Neutrophil (primary cell): ENCODE data around the gene PADI6.

Experiments used
- H3K27ac ChIP-seq: fragments of 200-600 bp; sonication (generic); 2 replicates; pipeline ENCODE4 v1.5.1; 2016; ENCODE audit warnings: mild to moderate bottlenecking, moderate library complexity
- H3K27me3 ChIP-seq: fragments of 200-600 bp; sonication (generic); 2 replicates; pipeline ENCODE4 v1.6.0; 2016; ENCODE audit warnings: mild to moderate bottlenecking
- H3K36me3 ChIP-seq: fragments of 200-600 bp; sonication (generic); 2 replicates; pipeline ENCODE4 v1.5.1; 2017
- H3K4me1 ChIP-seq, 2 experiments: fragments of 200-600 bp in 1 of 2; sonication (generic) in 1 of 2; 1 replicate in 1 of 2; 2 replicates in 1 of 2; pipeline versions ENCODE4 v1.5.1 to v1.6.1; 2013 to 2016; ENCODE audit warnings: low read depth in 1 of 2, low read length in 1 of 2, mild to moderate bottlenecking in 1 of 2, moderate library complexity in 1 of 2; ENCODE audit not compliant: control insufficient read depth in 1 of 2, insufficient read depth in 1 of 2
- H3K4me3 ChIP-seq, 2 experiments: fragments of 200-600 bp in 1 of 2; sonication (generic) in 1 of 2; 1 replicate in 1 of 2; 2 replicates in 1 of 2; pipeline ENCODE4 v1.5.1; 2013 to 2016; ENCODE audit warnings: low read depth in 1 of 2, low read length in 1 of 2, mild to moderate bottlenecking in 1 of 2, moderate library complexity in 1 of 2
- H3K9me3 ChIP-seq: fragments of 200-600 bp; sonication (generic); 2 replicates; pipeline ENCODE4 v1.5.1; 2016
- CTCF ChIP-seq: fragments of 200-600 bp; sonication (generic); IDR thresholded peaks from 2 replicates; pipeline ENCODE4 v1.5.1; 2016; ENCODE audit warnings: antibody characterized with exemption

PADI6 gene

DNA sequence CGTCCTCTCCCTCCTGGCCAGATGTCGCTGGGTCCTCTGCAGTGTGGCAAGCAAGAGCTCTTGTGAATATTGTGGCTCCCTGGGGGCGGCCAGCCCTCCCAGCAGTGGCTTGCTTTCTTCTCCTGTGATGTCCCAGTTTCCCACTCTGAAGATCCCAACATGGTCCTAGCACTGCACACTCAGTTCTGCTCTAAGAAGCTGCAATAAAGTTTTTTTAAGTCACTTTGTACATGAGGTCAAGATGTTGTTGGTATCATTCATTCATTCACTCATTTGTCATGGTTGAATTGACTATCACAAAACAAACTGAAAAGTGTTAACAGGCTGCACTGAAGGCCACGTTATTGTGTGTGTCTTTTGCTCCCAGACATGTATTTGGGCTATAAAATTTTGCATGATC is 8.2 kb upstream of the PADI6 start:
- Histone ChIP-seq H3K36me3 (peaks cover 56% of the 10 kb centered on the region), H3K9me3 (no peaks in the 10 kb centered on the region), H3K4me3 (no peak overlapping the region), H3K27me3 (no peaks in the 10 kb centered on the region), H3K4me1 (peaks cover 27% of the 10 kb centered on the region in 2 experiments), H3K27ac (peak overlapping the region; percentile 89)
- TF ChIP-seq CTCF = no peak

- no peaks in the 10 kb centered on the region for H3K27me3 ChIP-seq
- no peak for TF ChIP-seq CTCF
- H3K9me3 ChIP-seq = no peaks in the 10 kb centered on the region
- no peak overlapping the region for H3K4me3 ChIP-seq
- H3K36me3 ChIP-seq = peaks cover 40% of the 10 kb centered on the region
- peaks cover 27% of the 10 kb centered on the region in 2 experiments for H3K4me1 ChIP-seq
- H3K27ac ChIP-seq = peak overlapping the region; percentile 89
These were observed 6.7 kb upstream of the PADI6 start for GRCh38 chr1:17365293-17365692.

GRCh38 chr1:17369466-17369865 is 2.5 kb upstream of the PADI6 start:
- Histone ChIP-seq H3K9me3 (no peaks in the 10 kb centered on the region), H3K36me3 (no peaks in the 10 kb centered on the region), H3K27ac (no peak overlapping the region), H3K4me3 (no peak overlapping the region), H3K4me1 (peaks cover 24 to 31% of the 10 kb centered on the region in 2 experiments), H3K27me3 (no peaks in the 10 kb centered on the region)
- no peak for TF ChIP-seq CTCF

DNA sequence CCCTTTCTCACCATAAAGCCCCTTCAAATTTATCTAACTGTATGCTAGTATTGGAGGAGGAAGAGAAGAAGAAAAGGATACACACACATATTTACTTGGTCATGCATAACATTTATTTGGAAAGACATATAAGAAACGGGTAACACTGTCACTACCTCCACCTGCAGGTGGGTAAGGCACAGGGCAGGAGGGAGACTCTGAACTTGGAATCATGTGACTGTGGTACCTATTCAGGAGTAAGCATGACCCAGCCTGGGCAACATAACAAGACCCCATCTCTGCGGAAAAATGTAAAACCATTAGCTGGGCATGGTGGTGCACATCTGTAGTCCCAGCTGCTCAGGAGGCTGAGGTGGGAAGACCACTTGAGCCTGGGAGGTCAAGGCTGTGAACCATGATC is 1.4 kb upstream of the PADI6 start:
- H3K4me1 ChIP-seq = peaks cover 13 to 19% of the 10 kb centered on the region in 2 experiments
- H3K4me3 ChIP-seq = no peak overlapping the region
- no peak for TF ChIP-seq CTCF
- no peaks in the 10 kb centered on the region for H3K36me3 ChIP-seq
- H3K27ac ChIP-seq = no peak overlapping the region
- no peaks in the 10 kb centered on the region for H3K9me3 ChIP-seq
- no peaks in the 10 kb centered on the region for H3K27me3 ChIP-seq

GRCh38 chr1:17372955-17373354 is 959 bp downstream of the PADI6 start:
- no peak for TF ChIP-seq CTCF
- no peaks in the 10 kb centered on the region for H3K36me3 ChIP-seq
- peaks cover 3 to 6% of the 10 kb centered on the region in 2 experiments for H3K4me1 ChIP-seq
- H3K9me3 ChIP-seq = no peaks in the 10 kb centered on the region
- H3K4me3 ChIP-seq = no peak overlapping the region
- peaks cover 10% of the 10 kb centered on the region for H3K27me3 ChIP-seq
- H3K27ac ChIP-seq = no peak overlapping the region

DNA sequence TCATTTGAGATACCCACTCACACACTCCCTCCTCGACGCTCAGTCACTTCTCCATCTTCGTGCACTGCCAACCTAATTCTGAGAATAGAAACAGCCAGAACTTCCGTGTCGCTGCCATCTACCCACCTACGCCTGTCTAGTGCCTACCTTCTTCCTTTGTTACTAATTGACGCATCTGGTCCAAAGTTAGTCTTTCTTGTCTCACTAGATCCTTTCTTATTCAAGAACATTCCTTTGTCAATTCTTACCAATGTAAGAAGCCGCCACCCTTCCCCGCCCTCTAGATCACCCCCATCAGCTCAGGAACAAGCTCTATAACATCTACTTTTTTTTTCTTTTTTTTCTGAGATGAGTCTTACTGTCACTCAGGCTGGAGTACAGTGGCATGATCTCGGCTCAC is 3.7 kb downstream of the PADI6 start:
- Histone ChIP-seq H3K4me1 (peaks cover 3 to 6% of the 10 kb centered on the region in 2 experiments), H3K4me3 (no peak overlapping the region), H3K27me3 (peaks cover 16% of the 10 kb centered on the region), H3K27ac (no peak overlapping the region), H3K9me3 (no peaks in the 10 kb centered on the region), H3K36me3 (no peaks in the 10 kb centered on the region)
- TF ChIP-seq CTCF = no peak
